ENCODE results near the gene RBBP5.
A peak's percentile ranks its signal among the peaks of the same experiment; 100 is the strongest.
"Not testable (repeated sequence)": the region's sequence is repeated elsewhere in the genome, so short reads cannot be mapped to it uniquely, and the experiment has no call there.

The RBBP5 gene, protein sequence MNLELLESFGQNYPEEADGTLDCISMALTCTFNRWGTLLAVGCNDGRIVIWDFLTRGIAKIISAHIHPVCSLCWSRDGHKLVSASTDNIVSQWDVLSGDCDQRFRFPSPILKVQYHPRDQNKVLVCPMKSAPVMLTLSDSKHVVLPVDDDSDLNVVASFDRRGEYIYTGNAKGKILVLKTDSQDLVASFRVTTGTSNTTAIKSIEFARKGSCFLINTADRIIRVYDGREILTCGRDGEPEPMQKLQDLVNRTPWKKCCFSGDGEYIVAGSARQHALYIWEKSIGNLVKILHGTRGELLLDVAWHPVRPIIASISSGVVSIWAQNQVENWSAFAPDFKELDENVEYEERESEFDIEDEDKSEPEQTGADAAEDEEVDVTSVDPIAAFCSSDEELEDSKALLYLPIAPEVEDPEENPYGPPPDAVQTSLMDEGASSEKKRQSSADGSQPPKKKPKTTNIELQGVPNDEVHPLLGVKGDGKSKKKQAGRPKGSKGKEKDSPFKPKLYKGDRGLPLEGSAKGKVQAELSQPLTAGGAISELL

DNA sequence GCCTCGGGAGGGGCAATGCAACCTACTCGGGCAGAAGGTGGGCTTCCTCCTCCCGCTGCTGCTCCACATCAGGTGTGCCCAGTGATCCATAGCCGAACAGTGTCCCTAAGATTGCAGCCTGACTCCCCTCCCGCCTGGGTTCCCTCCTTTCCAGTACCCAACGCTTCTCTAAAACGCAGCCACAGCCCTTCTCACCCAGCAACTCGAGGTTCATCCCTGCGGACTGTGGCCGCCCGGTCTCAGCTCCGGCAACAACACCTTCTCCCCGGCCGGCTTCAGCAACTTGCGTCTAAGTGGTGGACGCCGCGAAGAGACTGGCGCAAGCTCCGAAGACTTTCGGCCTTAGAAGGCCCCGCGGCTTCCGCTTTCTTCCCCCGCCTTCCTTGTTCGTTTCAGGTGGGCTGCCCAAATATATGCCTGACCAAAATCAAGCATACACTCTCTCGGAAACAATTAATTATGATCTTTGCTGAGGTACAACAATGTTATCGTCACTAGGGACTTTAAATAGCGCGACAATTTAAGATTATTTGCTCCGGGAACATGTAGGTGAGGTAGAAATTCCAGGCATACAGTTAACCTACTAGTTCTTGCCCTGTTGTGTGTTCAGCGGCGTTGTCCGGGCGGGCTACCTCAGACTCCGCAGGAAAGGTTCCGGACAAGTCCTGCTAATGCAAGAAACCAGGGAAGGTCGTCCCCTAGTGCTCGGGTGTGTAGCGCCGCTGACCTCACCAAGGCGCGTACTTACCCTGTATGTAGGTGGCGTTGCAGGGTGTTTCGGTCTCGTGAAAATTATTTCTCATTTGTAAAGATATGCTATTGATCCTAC is at the start of gene RBBP5:
Gene RBBP5 (minus strand): TSS at position 319 of the 829 bp plus-strand sequence. CDS start 105 bp downstream, at position 214.
- DNase-seq: peak; percentile 97 to 98

DNA sequence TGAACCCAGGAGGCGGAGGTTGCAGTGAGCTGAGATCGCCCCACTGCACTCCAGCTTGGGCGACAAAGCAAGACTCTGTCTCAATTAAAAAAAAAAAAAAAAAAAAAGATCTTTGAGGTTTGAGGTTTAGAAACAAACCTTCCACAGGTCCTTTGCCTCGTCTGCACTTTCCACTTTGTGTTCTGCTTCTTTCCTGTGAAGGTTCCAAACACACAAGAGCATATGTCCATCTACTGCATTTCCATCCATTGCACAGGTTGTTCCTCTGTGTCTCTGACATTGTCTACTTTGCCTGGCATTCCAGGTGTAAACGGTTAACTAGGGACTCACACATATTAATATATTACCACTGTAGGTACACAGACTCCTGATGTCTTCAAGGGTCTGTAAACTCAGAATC is 49.6 kb upstream of the RBBP5 start:
- no peak for DNase-seq

DNA sequence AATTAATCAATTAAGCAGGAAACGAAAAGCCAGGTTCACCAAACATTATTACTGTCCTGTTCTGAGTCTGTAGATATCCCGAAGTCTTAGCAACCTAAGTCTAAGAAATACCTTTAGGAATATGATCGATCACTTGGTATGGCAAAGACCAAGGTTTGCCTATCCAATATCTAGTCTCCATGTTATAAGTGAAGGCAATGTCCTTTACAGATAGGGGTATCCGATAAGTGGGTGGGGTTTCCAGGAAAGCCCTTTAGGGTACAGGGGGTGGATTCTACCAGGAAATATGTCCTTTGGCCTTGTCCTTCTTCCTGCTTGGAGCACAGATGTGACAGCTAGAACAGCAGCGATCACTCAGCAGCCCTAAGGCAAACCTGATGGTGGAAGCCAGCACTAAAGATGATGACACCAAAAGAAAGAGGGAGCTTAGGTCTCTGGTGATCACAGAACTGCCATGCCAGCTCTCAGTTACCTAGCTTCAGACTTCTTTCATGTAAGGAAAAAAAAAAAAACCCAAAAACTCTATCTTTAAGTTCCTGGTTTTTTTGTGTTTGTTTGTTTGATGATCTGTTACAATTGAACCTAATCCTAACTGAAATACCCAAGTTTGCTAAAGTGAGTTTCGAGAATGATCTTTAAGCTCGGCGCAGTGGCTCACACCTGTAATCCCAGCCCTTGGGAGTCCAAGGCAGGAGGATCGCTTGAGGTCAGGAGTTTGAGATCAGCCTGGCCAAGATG is 48.9 kb upstream of the RBBP5 start:
- DNase-seq: no peak

DNA sequence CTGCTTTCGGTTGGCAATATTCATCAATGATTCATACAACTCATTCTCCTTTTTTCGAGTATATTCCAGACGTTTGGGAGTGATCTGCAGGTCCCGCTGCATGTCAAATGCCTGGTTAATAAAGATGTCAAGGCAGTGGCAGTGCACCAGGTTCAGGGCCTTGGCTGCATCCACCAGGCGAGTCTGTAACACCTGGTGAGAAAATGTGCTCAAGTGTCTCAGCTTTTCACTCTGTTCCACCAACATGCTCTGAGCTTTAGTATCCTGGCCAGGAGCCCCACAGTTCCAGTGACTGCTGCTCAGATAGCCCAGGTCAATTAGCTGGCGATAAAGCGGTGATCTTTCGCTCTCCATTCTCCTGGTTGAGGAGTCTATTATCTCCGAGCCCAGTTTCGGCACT is 47.5 kb upstream of the RBBP5 start:
- DNase-seq: no peak

DNA sequence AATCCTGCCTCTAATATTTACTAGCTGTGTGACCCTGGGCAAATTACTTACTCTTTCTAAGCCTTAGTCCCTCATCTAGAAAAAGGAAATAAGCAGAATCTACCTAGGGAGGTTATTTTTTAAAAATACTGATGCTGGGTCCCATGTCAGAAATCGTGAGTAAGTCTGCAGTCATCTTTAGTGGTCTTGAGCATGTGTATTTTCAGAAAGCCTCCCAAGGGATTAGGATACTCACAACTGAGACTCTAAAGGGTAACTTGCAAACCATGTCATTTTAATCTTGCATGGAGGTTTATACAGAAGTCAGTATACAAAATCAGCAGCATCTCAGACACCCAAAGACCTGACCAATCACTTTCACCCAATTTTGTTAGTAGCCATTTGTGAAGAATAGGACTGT is 46.5 kb upstream of the RBBP5 start:
- DNase-seq: no peak

DNA sequence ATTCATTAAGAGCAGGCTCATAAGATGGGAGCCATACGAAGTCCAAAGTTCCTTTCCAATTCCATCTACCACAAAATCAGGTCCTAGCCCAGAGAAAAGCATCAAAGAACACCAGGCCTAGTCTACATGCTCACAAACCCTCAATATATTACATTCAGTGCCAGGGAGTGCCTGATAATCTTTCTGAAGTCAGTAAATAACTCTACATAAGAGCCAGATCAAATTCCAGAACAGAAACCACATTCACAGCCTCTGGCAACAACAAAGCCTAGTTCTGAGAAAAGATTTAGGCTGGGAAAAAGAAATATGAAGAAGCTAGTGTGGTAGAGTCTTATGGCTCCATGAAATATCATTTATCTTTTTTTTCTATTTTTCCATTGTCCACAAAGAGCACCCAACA is 40.5 kb upstream of the RBBP5 start:
- DNase-seq: no peak

DNA sequence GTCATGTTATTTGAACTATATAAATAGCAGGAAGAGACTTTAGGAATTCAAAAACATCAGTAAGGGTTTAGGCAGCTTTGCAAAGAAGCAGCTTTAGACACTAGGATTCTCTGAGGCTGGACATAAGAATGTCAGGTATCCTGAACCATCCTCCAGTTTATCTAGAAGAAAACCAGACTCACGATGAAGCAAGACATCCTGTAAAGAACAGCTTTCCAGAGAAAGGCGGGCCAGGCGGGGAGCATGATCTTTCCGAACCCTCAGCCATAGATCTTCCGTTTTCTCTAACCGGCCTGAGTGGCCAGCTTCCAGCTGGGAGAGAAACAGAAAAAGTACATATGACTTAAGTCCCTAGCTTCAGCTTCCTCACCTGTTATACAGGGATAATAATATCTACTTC is 39.3 kb upstream of the RBBP5 start:
- no peak for DNase-seq

DNA sequence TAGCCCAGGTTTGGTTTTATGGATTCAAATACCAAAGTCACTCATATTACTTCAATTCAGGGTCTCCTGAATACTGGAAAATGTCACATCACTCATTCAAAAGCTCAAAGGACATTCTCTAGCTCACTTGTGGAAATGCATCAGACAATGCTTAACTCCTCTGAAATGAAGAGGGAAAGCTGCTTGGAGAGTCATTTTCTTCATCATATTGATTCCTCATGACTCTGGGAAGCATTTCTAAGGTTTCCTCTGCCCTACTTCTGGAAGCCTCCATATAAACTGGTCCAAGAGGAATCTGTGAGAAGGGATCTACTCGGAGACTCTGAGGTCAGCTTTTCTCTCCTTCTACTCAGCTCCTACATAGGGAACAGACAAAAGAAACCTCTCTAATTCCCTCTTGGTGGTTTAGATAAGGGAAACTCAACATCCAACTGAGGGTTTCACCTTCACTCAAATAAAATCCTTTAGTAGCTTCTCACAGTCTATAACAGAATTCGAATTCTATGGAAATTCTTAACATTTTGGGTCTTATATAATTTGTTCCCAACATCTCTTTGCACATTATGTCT is 36.4 kb upstream of the RBBP5 start:
- no peak for DNase-seq

DNA sequence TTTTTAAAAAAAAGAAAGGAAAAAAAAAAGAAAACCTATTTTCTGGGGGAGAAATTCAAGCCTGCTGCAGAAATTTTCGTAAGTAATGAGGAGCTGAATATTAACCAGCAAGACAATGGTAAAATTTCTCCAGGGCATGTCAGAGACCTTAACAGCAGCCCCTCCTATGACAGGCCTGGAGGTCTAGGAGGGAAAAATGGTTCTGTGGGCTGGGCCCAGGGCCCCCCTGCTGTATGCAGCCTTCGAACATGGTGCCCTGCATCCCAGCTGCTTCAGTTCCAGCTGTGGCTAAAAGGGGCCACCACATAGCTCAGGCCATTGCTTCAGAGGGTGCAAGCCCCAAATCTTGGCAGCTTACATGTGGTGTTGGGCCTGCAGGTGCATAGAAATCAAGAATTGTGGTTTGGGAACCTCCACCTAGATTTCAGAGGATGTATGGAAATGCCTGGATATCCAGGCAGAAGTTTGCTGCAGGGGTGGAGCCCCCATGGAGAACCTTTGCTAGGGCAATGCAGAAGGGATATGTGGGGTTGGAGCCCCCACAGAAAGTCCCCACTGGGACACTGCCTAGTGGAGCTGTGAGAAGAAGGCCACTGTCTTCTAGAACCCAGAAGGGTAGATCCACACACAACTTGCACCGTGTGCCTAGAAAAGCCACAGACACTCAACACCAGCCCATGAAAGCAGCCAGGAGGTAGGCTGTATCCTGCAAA is 34.0 kb upstream of the RBBP5 start:
- not testable (repeated sequence) for DNase-seq

DNA sequence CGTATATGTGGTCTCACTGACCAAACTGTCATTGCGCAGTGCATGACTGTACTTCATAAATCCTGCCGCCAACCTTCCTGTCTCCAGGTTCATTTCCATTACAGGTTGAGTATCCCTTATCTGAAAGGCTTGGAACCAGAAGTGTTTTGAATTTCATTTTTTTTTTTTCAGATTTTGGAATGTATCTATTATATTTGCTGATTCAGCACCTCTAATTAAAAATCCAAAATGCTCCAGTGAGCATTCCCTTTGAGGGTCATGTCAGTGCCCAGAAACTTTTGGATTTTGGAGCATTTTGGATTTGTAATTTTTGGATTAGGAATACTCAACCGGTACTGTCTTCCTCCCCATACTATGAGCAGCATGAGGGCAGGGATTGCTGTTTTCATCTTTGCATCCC is 30.7 kb upstream of the RBBP5 start:
- DNase-seq: no peak

DNA sequence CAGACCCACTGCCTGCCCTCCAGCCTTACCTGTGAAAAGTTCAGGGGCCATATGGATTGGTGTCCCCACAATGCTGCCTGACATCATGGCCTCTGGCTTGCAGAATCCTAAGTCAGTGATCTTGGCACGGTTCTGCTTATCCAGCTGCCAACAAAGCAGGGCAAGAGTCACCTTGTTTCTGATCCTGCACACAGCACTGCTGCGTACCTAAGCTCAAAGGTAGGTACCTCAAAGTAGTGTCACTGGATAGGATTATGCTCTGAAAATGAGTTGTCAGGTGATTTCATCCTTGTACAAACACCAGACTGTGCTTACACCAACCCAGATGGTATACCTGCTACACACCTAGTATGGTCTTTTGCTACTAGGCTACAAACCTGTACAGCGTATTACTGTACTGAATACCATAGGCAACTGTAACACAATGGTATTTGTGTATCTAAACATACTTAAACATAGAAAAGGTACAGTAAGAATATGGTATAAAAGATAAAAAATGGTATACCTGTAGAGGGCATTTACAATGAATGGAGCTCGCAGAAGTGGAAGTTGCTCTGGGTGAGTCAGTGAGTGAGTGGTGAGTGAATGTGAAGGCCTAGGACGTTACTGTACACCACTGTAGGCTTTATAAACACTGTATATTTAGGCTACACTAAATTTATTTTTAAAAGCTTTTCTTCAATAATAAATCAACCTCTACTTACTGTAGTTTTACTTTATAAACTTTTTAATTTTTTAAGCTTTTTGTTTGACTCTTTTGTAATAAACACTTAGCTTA is 29.1 kb upstream of the RBBP5 start:
- no peak for DNase-seq

DNA sequence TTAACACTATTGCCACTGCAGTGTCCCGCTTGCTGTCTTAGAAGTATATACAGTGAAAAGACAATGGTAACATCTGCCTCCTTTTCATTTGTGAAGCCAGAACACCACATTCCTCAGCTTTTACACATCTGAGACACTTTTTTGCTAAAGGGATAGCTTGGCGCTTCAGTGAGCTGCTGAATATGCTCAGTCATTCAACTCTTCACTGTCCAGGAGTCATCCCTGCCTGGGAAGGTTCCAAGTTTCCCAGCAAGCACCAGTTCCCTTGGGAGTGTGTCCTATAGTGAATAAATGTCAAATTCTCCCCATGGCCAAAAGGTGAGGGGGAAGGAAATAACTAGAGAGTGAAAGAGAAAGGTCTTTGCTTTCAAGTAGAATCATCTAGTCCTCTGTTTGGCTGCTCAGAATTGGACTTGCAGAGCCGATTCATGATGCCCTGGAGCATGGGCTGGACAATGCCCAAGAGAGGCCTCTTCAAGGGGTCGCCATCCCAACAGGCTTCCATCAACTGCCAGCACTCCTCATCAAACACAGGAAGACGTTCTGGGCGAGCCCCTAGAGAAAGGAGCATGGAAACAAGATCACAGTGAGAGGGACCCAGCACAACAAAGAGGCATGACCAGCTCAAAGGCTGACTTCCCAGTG is 25.5 kb upstream of the RBBP5 start:
- DNase-seq: no peak

DNA sequence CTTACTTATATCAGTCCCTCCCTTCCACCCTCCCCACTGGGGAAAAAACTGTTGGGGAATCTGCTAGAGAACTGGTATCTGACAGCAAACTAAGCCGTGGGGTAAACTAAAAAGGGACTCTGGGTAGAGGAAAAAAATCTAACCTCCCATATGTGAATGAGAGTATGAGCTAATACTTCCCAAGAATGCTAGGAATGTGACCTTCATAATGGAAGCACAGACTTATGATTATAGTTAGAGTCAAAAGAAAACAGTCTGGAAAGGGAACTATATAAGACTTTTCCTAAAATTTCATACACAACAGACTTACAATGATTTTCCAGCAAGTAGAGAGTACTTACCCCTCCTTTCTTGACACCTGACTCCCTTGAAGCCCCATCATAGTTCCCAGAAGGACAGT is 23.0 kb upstream of the RBBP5 start:
- no peak for DNase-seq

DNA sequence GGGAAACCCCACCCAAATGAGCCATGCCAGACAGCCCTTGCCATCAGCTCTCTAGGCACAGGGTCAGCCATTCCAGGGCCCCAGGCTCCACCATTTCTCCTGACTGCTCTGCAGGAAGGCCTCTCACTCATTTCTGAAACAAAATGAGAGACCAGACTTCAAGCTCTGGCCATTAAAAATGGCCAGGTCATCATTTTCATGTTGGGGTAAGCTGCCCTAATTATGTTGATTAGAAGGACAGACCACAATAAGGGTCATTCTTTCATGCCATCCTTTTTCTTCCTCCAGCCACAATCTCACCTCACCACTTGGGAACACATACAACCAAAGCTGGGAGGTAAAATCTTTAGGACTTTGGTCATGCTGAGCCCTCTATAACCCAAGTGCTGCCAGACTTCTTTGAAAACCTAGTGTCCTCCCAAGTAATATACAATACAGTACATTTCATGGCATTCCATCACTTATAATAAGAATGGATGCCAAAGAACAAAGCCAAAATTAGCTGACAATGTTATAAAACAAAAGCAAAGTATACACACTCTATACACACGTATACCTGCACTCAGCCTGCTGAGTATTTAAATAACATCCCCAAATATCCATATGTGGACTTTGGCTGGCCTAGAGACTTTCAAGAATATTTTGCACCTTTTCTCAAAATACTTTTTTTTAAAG is 22.4 kb upstream of the RBBP5 start:
- DNase-seq: no peak

DNA sequence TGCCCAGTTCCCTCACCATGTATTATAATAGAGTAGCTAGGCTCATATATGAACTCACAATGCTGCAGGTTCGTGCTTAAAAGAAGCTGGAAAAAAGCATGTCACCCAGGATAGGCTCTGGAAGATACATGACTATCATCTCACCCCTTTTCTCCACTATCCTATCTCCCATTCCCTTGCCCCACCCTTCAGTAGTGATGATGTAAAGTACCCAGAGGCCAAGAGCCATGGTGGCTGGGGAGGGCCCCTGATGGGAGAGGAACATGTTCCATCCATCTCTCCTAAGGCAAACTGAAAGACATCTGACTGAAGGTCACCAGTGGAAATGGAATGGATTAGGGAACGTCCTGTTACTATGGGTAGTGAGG is 20.3 kb upstream of the RBBP5 start:
- no peak for DNase-seq

DNA sequence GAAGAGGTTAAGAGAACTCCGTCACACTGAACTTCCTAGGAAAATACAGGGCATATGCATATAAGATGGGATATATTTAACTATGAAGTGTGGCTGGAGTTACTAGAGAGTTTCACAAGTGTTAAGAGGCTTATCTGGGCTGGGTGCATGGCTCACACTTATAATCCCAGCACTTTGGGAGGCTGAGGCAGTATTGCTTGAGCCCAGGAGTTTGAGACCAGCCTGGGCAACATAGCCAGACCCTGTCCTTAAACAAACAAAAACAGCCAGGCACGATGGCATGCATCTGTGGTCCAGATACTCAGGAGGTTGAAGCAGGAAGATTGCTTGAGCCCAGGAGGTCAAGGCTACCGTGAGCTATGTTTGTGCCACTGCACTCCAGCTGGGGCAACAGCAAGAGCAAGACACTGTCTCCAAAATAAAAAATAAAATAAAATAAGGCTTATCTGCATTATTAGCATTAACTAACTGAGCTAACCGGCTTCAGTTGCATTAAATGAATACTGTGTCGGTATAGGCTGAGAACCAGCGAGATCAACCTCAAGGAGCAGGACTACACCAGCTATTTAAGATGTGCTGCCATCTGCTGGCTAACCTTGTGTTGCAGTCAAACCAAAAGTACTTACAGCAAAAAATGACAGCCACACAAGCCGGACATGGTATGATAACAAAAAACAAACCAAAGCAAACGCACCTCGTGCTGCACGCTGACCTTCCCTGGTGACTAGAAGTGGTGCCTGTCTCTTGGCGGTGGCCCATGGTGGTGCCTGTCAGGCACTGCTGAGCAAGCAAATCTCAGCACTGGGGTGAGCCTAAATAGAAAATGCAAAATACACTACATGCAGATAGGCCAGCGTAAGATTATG is 19.7 kb upstream of the RBBP5 start:
- peak; percentile 80 to 81 for DNase-seq

DNA sequence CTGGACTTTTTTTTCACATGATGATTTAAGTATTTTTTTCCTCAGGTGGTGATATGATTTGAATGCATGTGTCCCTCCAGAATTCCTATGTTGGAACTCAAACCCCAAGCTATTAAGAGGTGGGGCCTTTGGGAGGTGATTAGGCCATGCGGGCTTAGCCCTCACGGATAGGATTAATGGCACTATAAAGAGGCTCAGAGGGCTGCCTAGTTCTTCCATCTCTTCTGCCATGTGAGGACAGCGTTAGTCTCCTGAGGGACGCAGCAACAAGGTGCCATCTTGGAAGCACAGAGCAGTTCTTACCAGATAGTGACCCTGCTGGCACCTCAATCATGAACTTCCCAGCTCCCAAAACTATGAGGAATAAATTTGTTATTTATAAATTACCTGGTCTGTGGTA is 18.3 kb upstream of the RBBP5 start:
- no peak for DNase-seq

DNA sequence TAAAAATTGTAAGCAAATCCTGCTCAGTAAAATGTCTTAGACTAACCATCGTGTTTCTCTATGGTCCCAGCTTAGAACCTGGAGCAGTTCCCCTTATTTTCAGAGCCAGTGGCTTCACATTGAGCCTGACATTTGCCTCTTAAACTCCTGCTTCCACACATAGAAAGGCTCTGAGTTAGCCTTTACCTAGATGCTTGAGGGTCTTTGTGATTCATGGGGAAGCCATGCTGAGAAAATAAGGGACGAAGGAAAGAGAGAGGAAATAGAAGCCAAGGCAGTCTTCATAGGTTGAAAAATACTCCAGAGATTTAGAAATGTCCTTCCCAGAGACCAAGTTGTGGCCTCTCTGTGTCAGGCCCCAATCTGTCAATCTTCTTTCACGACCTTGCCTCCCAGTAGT is 16.1 kb upstream of the RBBP5 start:
- DNase-seq: no peak

DNA sequence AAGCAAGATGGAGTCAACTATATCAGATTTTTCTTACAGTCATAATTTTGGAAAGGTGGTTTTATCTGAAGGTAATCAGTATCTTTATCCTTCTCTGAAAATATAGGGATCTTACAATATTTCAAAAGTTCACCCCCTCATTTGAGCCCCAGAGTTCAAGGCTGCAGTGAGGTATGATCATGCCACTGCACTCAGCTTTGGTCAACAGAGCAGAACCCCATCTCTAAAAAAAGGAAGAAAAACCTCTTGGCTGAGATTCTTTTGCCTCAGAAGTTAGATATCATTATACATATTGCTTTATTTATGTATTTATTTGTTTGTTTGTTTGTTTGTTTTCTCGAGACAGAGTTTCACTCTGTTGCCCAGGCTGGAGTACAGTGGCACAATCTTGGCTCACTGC is 11.5 kb upstream of the RBBP5 start:
- DNase-seq: no peak

Measured in NCI-H2081 (cell line).